ENCODE results near the gene CABP2.
"Not testable (repeated sequence)": the region's sequence is repeated elsewhere in the genome, so short reads cannot be mapped to it uniquely, and the experiment has no call there.

CABP2 gene

DNA sequence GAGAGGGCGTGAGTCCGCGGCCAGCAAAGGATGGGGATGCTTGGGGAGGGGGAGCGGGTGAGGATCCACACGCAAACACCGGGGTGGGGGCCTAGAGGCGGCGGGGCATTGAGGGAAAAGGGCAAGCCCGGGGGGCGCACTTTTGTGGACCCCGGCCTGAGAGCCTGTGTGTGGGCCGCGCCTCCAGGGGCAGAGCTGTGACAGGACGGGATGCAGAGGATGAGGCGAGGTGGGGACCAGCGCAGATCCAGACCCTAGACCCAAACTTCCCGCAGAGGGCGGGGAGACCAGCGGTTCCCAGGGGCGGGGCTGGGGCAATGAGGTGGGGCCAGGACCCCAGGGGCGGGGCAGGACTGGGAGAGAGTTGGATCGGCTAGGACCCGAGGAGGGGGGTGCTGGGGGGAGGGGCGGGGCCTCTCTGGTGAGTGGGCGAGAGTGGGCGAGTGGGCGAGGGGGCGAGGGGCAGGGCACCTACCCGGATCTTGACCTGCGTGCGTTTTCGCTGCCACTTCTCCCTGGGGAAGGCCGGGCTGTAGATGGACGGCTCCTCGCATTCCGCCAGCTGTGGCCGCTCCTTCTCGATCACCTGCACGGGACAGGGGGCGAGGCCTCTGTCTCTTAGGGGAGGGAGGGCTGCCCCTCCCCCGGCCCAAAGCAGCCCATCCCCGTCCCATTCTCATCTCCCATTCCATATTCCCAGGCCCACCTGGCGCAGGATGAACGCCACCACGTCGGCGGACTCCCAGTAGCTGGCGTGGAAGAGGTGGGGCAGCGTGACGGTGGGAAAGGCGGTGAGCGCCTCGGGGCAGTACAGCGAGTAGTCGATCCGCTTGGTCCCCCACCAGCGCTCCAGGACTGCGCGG is 28.6 kb downstream of the CABP2 start:
- DNase-seq (ENCODE audit: low spot score), result no peak

- DNase-seq (ENCODE audit: low spot score), result no peak
Measured at GRCh38 chr11:67493548-67494370, 29.5 kb downstream of the CABP2 start.

DNA sequence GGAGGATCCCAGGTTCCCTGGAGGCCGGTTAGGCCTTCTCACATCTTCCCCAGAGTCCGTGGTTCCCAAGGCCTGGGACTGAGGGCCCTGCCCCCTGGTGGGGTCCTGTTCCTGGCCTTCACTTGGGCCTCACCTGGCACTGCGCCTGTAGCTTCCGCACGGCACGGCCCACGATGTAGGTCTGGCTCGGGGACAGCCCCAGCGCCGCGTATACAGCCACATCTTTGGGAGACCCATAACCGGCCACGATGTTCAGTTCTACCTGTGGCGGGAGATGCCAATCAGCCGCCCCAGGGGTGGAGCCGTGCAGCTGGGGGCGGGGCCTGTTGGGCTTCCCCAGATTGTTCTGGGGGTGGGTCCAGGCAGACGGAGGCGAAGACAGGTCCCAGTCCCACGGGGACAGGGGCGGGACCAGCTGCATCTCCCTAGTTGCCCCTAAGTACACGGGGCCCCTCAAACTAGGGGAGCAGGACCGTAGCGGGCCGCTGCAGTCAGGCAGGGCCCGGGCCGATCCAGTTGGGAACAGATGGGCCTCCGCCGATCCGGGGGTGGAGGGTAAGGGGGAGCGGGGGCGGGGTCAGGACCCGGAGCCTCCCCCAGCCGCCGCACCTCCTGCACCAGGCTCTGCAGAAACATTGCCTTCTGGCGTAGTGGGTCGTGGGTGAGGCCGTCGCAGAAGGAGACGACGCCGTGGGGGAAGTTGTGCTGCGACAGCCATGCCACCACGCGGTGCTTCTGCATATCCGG is 30.3 kb downstream of the CABP2 start:
- no peak for DNase-seq (ENCODE audit: low spot score)

GRCh38 chr11:67492069-67492727 is 31.0 kb downstream of the CABP2 start:
- DNase-seq (ENCODE audit: low spot score), result no peak

GRCh38 chr11:67491276-67492068 is 31.8 kb downstream of the CABP2 start:
- no peak for DNase-seq (ENCODE audit: low spot score)

DNA sequence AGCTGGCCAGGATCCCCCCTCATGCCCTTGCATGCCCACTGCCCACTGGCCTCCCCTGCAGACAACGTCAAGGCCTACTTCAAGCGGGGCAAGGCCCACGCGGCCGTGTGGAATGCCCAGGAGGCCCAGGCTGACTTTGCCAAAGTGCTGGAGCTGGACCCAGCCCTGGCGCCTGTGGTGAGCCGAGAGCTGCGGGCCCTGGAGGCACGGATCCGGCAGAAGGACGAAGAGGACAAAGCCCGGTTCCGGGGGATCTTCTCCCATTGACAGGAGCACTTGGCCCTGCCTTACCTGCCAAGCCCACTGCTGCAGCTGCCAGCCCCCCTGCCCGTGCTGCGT is 32.5 kb downstream of the CABP2 start:
- no peak for DNase-seq (ENCODE audit: low spot score)

DNA sequence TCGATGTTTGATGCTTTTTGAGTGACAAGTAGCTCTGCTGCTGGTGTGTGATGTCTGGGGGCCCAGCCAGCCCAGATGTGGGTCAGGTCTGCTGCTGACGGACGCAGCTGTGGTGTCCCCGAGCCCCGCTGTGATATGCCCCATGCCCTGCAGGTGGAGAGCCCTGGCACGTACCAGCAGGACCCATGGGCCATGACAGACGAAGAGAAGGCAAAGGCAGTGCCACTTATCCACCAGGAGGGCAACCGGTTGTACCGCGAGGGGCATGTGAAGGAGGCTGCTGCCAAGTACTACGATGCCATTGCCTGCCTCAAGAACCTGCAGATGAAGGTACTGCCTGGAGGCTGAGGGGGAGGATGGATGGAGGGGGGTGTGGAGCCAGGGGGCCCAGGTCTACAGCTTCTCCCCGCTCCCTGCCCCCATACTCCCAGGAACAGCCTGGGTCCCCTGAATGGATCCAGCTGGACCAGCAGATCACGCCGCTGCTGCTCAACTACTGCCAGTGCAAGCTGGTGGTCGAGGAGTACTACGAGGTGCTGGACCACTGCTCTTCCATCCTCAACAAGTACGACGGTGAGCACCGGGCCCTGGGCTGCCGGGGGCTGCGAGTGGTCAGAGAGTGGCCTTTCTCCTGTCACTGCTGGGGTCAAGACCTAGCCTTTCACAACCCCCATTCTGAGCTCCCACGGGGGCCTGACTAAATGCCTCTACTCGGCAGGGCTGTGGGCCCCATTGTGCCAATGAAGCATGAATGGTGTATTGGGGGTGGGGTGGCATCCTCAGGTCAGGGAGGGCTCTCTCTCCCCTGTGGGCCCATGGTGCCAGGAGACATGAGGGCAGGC is 33.1 kb downstream of the CABP2 start:
- no peak for DNase-seq (ENCODE audit: low spot score)

DNA sequence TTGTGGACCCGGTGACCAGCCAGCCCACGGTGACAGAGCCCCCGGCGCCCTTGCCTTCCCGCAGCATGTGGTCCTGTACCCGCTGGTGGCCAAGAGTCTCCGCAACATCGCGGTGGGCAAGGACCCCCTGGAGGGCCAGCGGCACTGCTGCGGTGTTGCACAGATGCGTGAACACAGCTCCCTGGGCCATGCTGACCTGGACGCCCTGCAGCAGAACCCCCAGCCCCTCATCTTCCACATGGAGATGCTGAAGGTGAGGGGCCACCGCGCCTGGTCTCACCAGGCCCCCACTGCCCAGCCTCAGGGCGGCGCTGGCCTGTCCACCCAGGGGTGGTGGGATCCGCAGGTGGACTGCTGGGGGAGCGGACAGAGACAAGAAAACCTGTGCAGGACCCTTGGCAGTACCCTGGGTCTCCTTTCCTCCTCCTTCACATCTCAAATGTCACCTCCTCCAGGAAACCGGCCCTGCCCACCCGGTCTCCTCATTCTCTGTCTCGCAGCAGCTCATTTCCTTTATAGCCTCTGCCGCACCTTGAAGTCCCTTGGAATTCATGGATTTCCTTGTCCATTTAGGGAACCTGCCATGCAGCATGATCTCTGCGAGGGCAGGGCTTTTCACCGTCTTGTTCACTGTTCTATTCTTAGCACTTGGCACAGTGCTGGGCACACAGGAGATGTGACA is 33.9 kb downstream of the CABP2 start:
- DNase-seq (ENCODE audit: low spot score), result no peak

DNA sequence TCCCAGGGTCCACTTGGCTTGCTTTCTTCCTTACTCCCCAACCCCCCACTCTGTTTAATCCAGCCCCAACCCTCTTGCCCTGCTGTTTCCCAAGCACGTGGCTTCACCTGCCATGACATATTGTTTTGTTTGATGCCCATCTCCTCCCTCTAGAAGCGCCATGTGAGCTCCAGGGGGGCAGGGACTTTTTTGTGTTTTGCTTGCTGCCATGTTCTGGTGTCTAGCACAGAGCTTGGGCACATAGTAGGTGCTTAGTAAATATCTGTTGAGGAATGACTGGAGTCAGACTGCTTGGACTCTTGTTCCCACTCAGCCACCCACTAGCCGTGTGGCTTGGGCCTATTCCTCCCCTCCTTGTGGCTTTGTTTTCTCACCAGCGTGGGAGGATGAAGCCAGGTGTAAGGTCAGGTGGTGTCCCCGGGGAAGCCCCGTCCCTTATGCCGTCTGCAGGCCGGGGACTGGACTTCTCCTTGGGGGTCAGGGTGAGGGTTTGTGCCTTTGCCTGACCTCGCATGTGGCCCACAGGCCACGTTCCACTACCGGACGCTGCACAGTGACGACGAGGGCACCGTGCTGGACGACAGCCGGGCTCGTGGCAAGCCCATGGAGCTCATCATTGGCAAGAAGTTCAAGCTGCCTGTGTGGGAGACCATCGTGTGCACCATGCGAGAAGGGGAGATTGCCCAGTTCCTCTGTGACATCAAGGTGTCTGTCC is 36.6 kb downstream of the CABP2 start:
- no peak for DNase-seq (ENCODE audit: low spot score)

DNA sequence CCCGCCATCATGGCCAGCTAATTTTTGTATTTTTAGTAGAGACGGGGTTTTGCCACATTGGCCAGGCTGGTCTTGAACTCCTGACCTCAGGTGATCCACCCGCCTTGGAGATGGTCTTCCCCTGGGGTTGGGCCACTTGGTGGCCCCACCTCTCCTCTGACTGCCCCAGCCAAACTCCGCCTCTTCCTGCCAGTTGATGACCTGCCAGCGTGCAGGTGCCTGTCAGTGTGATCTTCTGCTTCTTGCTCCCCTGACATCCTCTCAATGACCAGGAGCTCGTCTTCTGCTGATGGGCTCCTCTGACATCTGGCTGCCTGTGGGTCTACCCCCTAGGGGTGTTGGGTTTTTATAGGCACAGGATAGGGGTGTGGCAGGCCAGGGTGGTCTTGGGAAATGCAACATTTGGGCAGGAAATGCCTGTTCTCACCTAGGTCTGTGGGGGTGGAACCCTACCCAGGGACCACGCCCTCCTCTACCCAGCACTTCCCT is 37.3 kb downstream of the CABP2 start:
- DNase-seq (ENCODE audit: low spot score), result not testable (repeated sequence)

DNA sequence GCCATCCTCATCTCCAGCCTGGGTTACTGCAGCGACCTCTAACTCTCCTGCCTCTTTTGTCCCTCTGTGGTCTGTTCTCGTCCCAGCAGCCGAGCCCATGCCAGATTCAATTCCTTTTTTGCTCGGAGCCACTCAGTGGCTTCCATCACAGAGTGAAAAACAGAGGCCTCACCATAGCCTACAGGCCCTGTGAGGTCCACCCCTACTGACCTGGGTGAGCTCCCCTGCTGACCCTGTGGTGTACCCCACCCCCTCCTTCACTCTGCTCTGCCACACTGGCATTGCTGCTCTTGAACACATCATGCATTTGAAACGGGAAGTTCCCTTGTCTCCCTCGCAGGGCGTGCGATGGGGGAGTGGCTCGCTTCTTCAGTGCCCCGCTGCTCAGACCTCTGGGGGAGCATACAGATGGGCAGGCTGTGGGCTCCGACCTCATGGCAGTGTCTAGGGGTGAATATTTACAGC is 38.4 kb downstream of the CABP2 start:
- no peak for DNase-seq (ENCODE audit: low spot score)

- no peak for DNase-seq (ENCODE audit: low spot score)
Measured at GRCh38 chr11:67483831-67484665, 39.2 kb downstream of the CABP2 start.

- peak; percentile 98 for DNase-seq (ENCODE audit: low spot score)
Measured at GRCh38 chr11:67482827-67483798, 40.1 kb downstream of the CABP2 start, which contains the start of gene AIP. TSS of gene AIP (plus strand) at chr11:67483026. CDS start at chr11:67483159, 133 bp downstream.

GRCh38 chr11:67482275-67482826 is 40.9 kb downstream of the CABP2 start:
- DNase-seq (ENCODE audit: low spot score), result no peak

DNA sequence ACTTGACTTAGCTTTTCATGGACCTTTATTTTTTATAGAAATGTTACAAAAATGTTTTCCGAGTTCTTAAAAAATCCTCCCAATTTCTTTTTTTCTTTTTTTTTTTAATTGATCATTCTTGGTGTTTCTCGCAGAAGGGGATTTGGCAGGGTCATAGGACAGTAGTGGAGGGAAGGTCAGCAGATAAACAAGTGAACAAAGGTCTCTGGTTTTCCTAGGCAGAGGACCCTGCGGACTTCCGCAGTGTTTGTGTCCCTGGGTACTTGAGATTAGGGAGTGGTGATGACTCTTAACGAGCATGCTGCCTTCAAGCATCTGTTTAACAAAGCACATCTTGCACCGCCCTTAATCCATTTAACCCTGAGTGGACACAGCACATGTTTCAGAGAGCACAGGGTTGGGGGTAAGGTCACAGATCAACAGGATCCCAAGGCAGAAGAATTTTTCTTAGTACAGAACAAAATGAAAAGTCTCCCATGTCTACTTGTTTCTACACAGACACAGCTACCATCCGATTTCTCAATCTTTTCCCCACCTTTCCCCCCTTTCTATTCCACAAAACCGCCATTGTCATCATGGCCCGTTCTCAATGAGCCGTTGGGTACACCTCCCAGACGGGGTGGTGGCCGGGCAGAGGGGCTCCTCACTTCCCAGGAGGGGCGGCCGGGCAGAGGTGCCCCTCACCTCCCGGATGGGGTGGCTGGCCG is 45.7 kb downstream of the CABP2 start:
- not testable (repeated sequence) for DNase-seq (ENCODE audit: low spot score)

Measured in AG20443 (cell line).